ENCODE measurements around the gene ATG2B. TPM values are rescaled to one million over a fixed set of nuclear protein-coding genes. Genes with fewer than 3 reads are reported as not detected.

The ATG2B gene
- total and polyA plus RNA-seq, 9 of the 15 experiments (the other 6 are each of a cell fraction or from before 2014, with no cell fraction given): 0.83 to 12.9 (median 8.7) TPM

DNA sequence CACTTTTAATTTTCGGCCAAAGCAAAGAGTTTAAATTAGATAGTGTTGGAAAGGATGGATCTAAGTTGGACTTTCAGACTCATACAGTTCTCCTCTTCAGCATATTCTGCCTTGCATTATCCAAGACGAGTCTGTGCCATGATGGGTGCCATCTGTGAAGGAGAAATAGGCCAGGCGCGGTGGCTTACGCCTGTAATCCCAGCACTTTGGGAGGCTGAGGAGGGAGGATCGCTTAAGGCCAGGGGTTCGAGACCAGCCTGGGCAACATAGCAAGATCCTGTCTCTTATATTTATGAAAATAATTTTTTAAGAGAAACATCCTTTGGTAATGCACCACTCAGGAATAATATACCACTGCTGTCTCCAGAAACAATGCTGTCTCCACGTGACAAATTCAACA, 35.3 kb upstream of the ATG2B start:
- no TSS peak for BruUV-seq (replicated peaks)
- TF ChIP-seq, protein P1, sequence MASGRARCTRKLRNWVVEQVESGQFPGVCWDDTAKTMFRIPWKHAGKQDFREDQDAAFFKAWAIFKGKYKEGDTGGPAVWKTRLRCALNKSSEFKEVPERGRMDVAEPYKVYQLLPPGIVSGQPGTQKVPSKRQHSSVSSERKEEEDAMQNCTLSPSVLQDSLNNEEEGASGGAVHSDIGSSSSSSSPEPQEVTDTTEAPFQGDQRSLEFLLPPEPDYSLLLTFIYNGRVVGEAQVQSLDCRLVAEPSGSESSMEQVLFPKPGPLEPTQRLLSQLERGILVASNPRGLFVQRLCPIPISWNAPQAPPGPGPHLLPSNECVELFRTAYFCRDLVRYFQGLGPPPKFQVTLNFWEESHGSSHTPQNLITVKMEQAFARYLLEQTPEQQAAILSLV (tag; IDR thresholded peaks at IDR 0.05): no peak
- TF ChIP-seq RFX5 (IDR thresholded peaks at IDR 0.05; ENCODE audit: low read depth, low read length) (no peak), CCNT2 (IDR thresholded peaks at IDR 0.05; ENCODE audit: borderline replicate concordance, extremely low read depth, insufficient read length, low read depth, low read length) (no peak), ZNF121 (CRISPR knock-in tag; conservative IDR thresholded peaks at IDR 0.05) (peak; percentile 73), NFIX (CRISPR knock-in tag; IDR thresholded peaks at IDR 0.05; ENCODE audit: low read depth) (no peak), ETV6 (IDR thresholded peaks at IDR 0.05; ENCODE audit: borderline replicate concordance in 1 of 2, low read depth in 2 of 2, low read length in 1 of 2) (no peak), ETV6 (CRISPR knock-in tag; IDR thresholded peaks at IDR 0.05; ENCODE audit: borderline replicate concordance) (no peak)
- TF ChIP-seq, protein P2, sequence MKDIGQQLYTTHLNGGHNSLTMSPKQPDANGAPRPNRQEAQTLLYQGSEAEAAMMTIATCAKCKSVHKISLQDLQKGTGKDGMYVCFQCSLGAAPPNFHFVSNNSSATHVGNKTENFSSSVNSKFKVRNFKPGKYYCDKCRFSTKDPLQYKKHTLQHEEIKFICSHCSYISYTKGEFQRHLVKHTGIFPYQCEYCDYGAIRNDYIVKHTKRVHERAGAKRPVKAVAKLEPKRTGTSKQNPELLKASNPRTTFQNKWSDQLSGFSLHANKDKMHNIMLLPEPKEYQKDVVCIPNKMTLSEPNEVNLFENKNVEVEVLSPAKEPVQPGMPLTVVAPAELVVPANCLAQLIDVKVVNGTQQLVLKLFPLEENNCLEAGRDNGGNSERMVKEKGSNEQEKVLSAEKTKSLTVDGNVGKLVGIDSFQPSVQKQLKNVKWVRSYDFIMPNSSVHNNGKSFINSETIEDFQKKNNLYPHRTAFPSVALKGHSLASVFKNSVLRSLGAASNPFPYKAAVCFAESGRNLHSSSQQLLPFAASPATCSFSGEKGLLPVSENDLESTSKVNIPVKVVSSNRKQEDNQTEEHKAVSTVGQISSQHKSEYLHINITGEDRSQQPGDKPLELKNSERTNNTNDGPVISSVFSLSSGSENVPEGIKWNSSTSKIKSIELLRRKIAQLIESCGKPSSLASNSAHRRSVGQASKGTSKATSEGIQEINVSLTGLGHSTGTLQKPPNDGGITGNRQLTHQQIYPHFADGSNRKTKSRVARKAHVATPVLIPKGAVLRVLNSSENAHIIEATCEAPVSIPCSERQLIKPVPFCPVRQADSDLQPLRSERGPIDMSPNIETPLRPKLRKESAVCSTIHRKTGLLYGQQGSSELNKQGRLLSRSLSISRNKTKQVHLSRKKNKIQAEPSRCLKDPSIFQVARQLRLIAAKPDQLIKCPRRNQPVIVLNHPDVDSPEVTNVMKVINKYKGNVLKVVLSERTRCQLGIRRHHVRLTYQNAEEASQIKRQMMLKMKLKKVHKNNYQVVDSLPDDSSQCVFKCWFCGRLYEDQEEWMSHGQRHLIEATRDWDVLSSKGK (CRISPR knock-in tag; IDR thresholded peaks at IDR 0.05): no peak
- ATAC-seq: no peak
- Histone ChIP-seq H3K9me3 (replicated peaks; ENCODE audit: control insufficient read depth, insufficient read depth, low read depth, low read length) (no peaks in the 10 kb centered on the region), H3K9ac (ENCODE audit: insufficient read depth in 1 of 2, low read depth in 2 of 2, low read length in 2 of 2) (no peak overlapping the region), H3K27me3 (ENCODE audit: control insufficient read depth in 2 of 2, insufficient read depth in 2 of 2, low read length in 2 of 2) (no peaks in the 10 kb centered on the region), H3K27ac (ENCODE audit: extremely low read depth, low read depth, low read length) (no peak overlapping the region), H2AFZ (ENCODE audit: low read depth, low read length) (no peak overlapping the region), H3K4me3 (no peak overlapping the region), H4K20me1 (replicated peaks; ENCODE audit: control insufficient read depth, insufficient read depth, low read length) (no peaks in the 10 kb centered on the region), H3K36me3 (ENCODE audit: control insufficient read depth, insufficient read depth, low read length) (no peaks in the 10 kb centered on the region), H3K9me1 (ENCODE audit: control insufficient read depth, insufficient read depth, low read length) (no peaks in the 10 kb centered on the region), H3K79me2 (ENCODE audit: control insufficient read depth, insufficient read depth, low read length) (no peaks in the 10 kb centered on the region), H3K4me1 (replicated peaks in 1 of 2; ENCODE audit: control insufficient read depth in 2 of 2, insufficient read depth in 2 of 2, low read length in 2 of 2) (peaks cover under 1 to 3% of the 10 kb centered on the region in 2 experiments; a peak in 2 of 5 replicates), H3K4me2 (ENCODE audit: insufficient read depth, low read length) (no peak overlapping the region)
- ChIA-PET CTCF (ENCODE audit: low intra/inter-chr PET ratio) (no interaction called here), POLR2A (interaction anchor here (0.8 kb wide), 1 partner anchor 44 kb away, joined by 3 read pairs; no protein-coding TSS in a partner anchor)
- DNase-seq (ENCODE audit: extremely low read depth in 1 of 4, low spot score in 3 of 4): no peak
- FAIRE-seq: no peak
- intact Hi-C loops (cut with micrococcal nuclease): no loop called here
- in situ Hi-C loops (cut with MboI): no loop called here
- 54% methylated on average over 8 of the region's 8 CpGs for WGBS (ENCODE audit: insufficient coverage, low coverage, missing lambda C conversion rate)
